NB4 (cell line): ENCODE measurements around the gene AP3M1.

Experiments
- CTCF ChIP-seq: IDR thresholded peaks from one replicate; pipeline ENCODE4 v1.5.1; 2012; ENCODE audit warnings: low read depth, low read length
- MAX ChIP-seq: IDR thresholded peaks from 2 replicates; pipeline ENCODE4 v1.6.1; 2011; ENCODE audit warnings: low read depth, low read length
- MYC ChIP-seq: IDR thresholded peaks from 2 replicates; pipeline ENCODE4 v1.6.1; 2011; ENCODE audit warnings: low read depth, low read length
- POLR2A ChIP-seq: IDR thresholded peaks from 2 replicates; pipeline ENCODE4 v1.6.1; 2011; ENCODE audit warnings: mild to moderate bottlenecking; ENCODE audit not compliant: insufficient read length; ENCODE audit errors: extremely low read depth

- no peak for TF ChIP-seq CTCF
- peak; percentile 75 for TF ChIP-seq MAX
- TF ChIP-seq MYC = peak; percentile 83
- peak; percentile 37 for TF ChIP-seq POLR2A
Observed at GRCh38 chr10:74189999-74190421, 39.4 kb upstream of the AP3M1 start.
